WTC11 (cell line): ENCODE measurements around the gene PRMT6. TPM values are rescaled to one million over a fixed set of nuclear protein-coding genes. Genes with fewer than 3 reads are reported as not detected.

Source experiments
- ATAC-seq: fragments of 200-7000 bp; cut with Tn5 transposase; 2 replicates; pipeline ENCODE4 v1.10.0; 2021; ENCODE audit warnings: mild to moderate bottlenecking, moderate library complexity
- CTCF ChIA-PET: fragments of 300-600 bp; sonication (Branson Sonifier 250); formaldehyde crosslinking; loops from one replicate; lab custom pipeline; 2021; ENCODE audit warnings: antibody characterized with exemption; lab: Charles Lee
- POLR2A ChIA-PET: fragments of 350-600 bp; sonication (Branson Sonifier 250); formaldehyde crosslinking; loops from one replicate; lab custom pipeline; 2021; ENCODE audit warnings: antibody characterized with exemption; lab: Charles Lee
- DNase-seq: peaks from one replicate; pipeline ENCODE4 v3.0.0; 2021; ENCODE audit warnings: low spot score
- H3K27ac Mint-ChIP-seq: 2 replicates; pipeline ENCODE4 v1.8.0; 2021; ENCODE audit warnings: mixed read lengths
- H3K27me3 Mint-ChIP-seq: 2 replicates; pipeline ENCODE4 v1.8.0; 2021; ENCODE audit warnings: low read depth, mild to moderate bottlenecking, moderate library complexity, mixed read lengths
- H3K36me3 Mint-ChIP-seq: 2 replicates; pipeline ENCODE4 v1.8.0; 2021; ENCODE audit warnings: mixed read lengths
- H3K4me1 Mint-ChIP-seq: 2 replicates; pipeline ENCODE4 v1.8.0; 2022; ENCODE audit warnings: mixed read lengths
- H3K4me3 Mint-ChIP-seq: 2 replicates; pipeline ENCODE4 v1.8.0; 2021; ENCODE audit warnings: mild to moderate bottlenecking, moderate library complexity, mixed read lengths
- H3K9me3 Mint-ChIP-seq: 2 replicates; pipeline ENCODE4 v1.8.0; 2021; ENCODE audit warnings: mixed read lengths
- AR ChIP-seq: fragments of 250-450 bp; sonication (Bioruptor Pico); IDR thresholded peaks from 2 replicates; pipeline ENCODE4 v1.9.0; 2021; ENCODE audit warnings: mild to moderate bottlenecking
- ATF1 ChIP-seq: sonication (generic); formaldehyde crosslinking; IDR thresholded peaks from 2 replicates; pipeline ENCODE4 v1.8.1; 2023; ENCODE audit warnings: mild to moderate bottlenecking, moderate library complexity, missing genetic modification reagents
- ATF2 ChIP-seq: sonication (generic); formaldehyde crosslinking; IDR thresholded peaks from 2 replicates; pipeline ENCODE4 v1.8.1; 2022; ENCODE audit warnings: low read depth, missing genetic modification reagents, borderline replicate concordance
- ATF6 ChIP-seq: sonication (generic); formaldehyde crosslinking; IDR thresholded peaks from 2 replicates; pipeline ENCODE4 v1.8.1; 2023; ENCODE audit warnings: mild to moderate bottlenecking, missing genetic modification reagents
- CBFB ChIP-seq: sonication (generic); formaldehyde crosslinking; IDR thresholded peaks from 2 replicates; pipeline ENCODE4 v1.8.1; 2022; ENCODE audit warnings: mild to moderate bottlenecking, low read depth, missing genetic modification reagents
- CDX4 ChIP-seq: fragments of 250-450 bp; sonication (Bioruptor Pico); IDR thresholded peaks from 2 replicates; pipeline ENCODE4 v1.9.0; 2021; ENCODE audit warnings: moderate library complexity, mild to moderate bottlenecking, inconsistent platforms, borderline replicate concordance
- FOXJ3 ChIP-seq: sonication (generic); formaldehyde crosslinking; IDR thresholded peaks from 2 replicates; pipeline ENCODE4 v1.9.0; 2021; ENCODE audit warnings: missing genetic modification reagents, mild to moderate bottlenecking, borderline replicate concordance
- FOXP4 ChIP-seq: sonication (generic); formaldehyde crosslinking; IDR thresholded peaks from 2 replicates; pipeline ENCODE4 v1.8.0; 2022; ENCODE audit warnings: mild to moderate bottlenecking, missing genetic modification reagents
- GABPB1 ChIP-seq: sonication (generic); formaldehyde crosslinking; IDR thresholded peaks from 2 replicates; pipeline ENCODE4 v1.8.1; 2023; ENCODE audit warnings: mild to moderate bottlenecking, missing genetic modification reagents
- HMGA2 ChIP-seq: fragments of 250-450 bp; sonication (Bioruptor Pico); IDR thresholded peaks from 2 replicates; pipeline ENCODE4 v1.4.0; 2021; ENCODE audit warnings: mild to moderate bottlenecking, moderate library complexity
- JUN ChIP-seq: sonication (generic); formaldehyde crosslinking; IDR thresholded peaks from 2 replicates; pipeline ENCODE4 v1.8.0; 2023; ENCODE audit warnings: mild to moderate bottlenecking, missing genetic modification reagents
- NFATC4 ChIP-seq: fragments of 250-450 bp; sonication (Bioruptor Pico); IDR thresholded peaks from 2 replicates; pipeline ENCODE4 v1.9.0; 2021; ENCODE audit warnings: mild to moderate bottlenecking
- NFE2L1 ChIP-seq: sonication (generic); formaldehyde crosslinking; IDR thresholded peaks from 2 replicates; pipeline ENCODE4 v1.8.1; 2023; ENCODE audit warnings: missing genetic modification reagents
- RORB ChIP-seq: fragments of 250-450 bp; sonication (Bioruptor Pico); IDR thresholded peaks from 2 replicates; pipeline ENCODE4 v1.9.0; 2021; ENCODE audit warnings: mild to moderate bottlenecking
- TEAD1 ChIP-seq: sonication (generic); formaldehyde crosslinking; IDR thresholded peaks from 2 replicates; pipeline ENCODE4 v1.8.0; 2022; ENCODE audit warnings: mild to moderate bottlenecking, missing genetic modification reagents
- TP53 ChIP-seq: sonication (generic); formaldehyde crosslinking; IDR thresholded peaks from 2 replicates; pipeline ENCODE4 v1.8.1; 2023; ENCODE audit warnings: mild to moderate bottlenecking, missing genetic modification reagents
- USF2 ChIP-seq: sonication (generic); formaldehyde crosslinking; IDR thresholded peaks from 2 replicates; pipeline ENCODE4 v1.8.1; 2023; ENCODE audit warnings: mild to moderate bottlenecking, missing genetic modification reagents, moderate library complexity
- ZNF138 ChIP-seq: sonication (generic); formaldehyde crosslinking; conservative IDR thresholded peaks from 2 replicates; pipeline ENCODE4 v1.8.1; 2022; ENCODE audit warnings: mild to moderate bottlenecking, moderate library complexity, missing genetic modification reagents
- ZNF219 ChIP-seq: sonication (generic); formaldehyde crosslinking; IDR thresholded peaks from 2 replicates; pipeline ENCODE4 v1.8.0; 2023; ENCODE audit warnings: missing genetic modification reagents, mild to moderate bottlenecking, borderline replicate concordance
- ZNF317 ChIP-seq: sonication (generic); formaldehyde crosslinking; IDR thresholded peaks from 2 replicates; pipeline ENCODE4 v1.8.1; 2023; ENCODE audit warnings: low read depth, mild to moderate bottlenecking, moderate library complexity, missing genetic modification reagents, borderline replicate concordance
- ZNF425 ChIP-seq: fragments of 250-450 bp; sonication (Bioruptor Pico); conservative IDR thresholded peaks from 2 replicates; pipeline ENCODE4 v1.9.0; 2021; ENCODE audit warnings: mild to moderate bottlenecking
- total RNA-seq: library from RNA; stranded (reverse); gene quantifications from 3 replicates; pipeline ENCODE4 v1.2.3, GENCODE V29; 2021

PRMT6 gene
- total RNA-seq, 1 experiment from 2014 or later, result 30.7 TPM

- TF ChIP-seq ZNF425 (CRISPR knock-in tag) (no peak), ZNF219 (CRISPR knock-in tag) (no peak), HMGA2 (CRISPR knock-in tag) (no peak), GABPB1 (no peak), CDX4 (CRISPR knock-in tag) (no peak), NFE2L1 (CRISPR knock-in tag) (no peak), FOXP4 (CRISPR knock-in tag) (no peak), NFATC4 (no peak), ATF6 (CRISPR knock-in tag) (no peak), CBFB (CRISPR knock-in tag) (no peak), TEAD1 (CRISPR knock-in tag) (no peak), ATF2 (CRISPR knock-in tag) (no peak), JUN (CRISPR knock-in tag) (no peak)
These were observed 39.2 kb downstream of the PRMT6 start (continued) for GRCh38 chr1:107095647-107096046.

- Mint-ChIP-seq H3K4me3 (no peak overlapping the region), H3K27ac (no peak overlapping the region), H3K9me3 (peaks cover 16% of the 10 kb centered on the region), H3K27me3 (no peaks in the 10 kb centered on the region), H3K36me3 (no peaks in the 10 kb centered on the region), H3K4me1 (no peaks in the 10 kb centered on the region)
- DNase-seq, result no peak
- ATAC-seq, result no peak
- ChIA-PET POLR2A (no interaction called here), CTCF (no interaction called here)
- TF ChIP-seq AR (CRISPR knock-in tag) (no peak), USF2 (CRISPR knock-in tag) (no peak), FOXJ3 (CRISPR knock-in tag) (no peak), TP53 (CRISPR knock-in tag) (no peak), ZNF138 (no peak), ATF1 (no peak), FOXP4 (CRISPR knock-in tag) (no peak), RORB (CRISPR knock-in tag) (no peak), NFATC4 (no peak), ZNF317 (CRISPR knock-in tag) (no peak)
These were observed 40.2 kb downstream of the PRMT6 start for GRCh38 chr1:107096690-107097089.
